Neural progenitor cell (in vitro differentiated cells): Measurements from ENCODE around the gene CEBPE.

Experiments used
- CTCF ChIP-seq: fragments of 200-600 bp; sonication (generic); IDR thresholded peaks from 2 replicates; pipeline ENCODE4 v1.5.1; 2017; ENCODE audit warnings: antibody characterized with exemption, mild to moderate bottlenecking
- EZH2 ChIP-seq: fragments of 200-600 bp; sonication (generic); IDR thresholded peaks from 2 replicates; pipeline ENCODE4 v1.6.1; 2017; ENCODE audit warnings: antibody characterized with exemption, mild to moderate bottlenecking, moderate library complexity
- EZH2phosphoT487 ChIP-seq: fragments of 200-600 bp; sonication (generic); IDR thresholded peaks from 2 replicates; pipeline ENCODE4 v1.6.1; 2017; ENCODE audit warnings: antibody characterized with exemption

- TF ChIP-seq EZH2, result no peak
- TF ChIP-seq CTCF, result no peak
- TF ChIP-seq EZH2phosphoT487, result no peak
These were observed 14.9 kb downstream of the CEBPE start for GRCh38 chr14:23104070-23104590.
